Endothelial cell (in vitro differentiated cells): ENCODE data around the gene PPP1R3A. TPM values are rescaled to one million over a fixed set of nuclear protein-coding genes. Genes with fewer than 3 reads are reported as not detected.

Experiments
- DNase-seq: peaks from one replicate; pipeline ENCODE4 v3.0.0; 2021; ENCODE audit warnings: low spot score
- H3K27ac Mint-ChIP-seq: one replicate; pipeline ENCODE4 v1.8.0; 2021; ENCODE audit warnings: mixed read lengths, inconsistent platforms; ENCODE audit not compliant: unreplicated experiment
- H3K27me3 Mint-ChIP-seq: one replicate; pipeline ENCODE4 v1.8.0; 2021; ENCODE audit warnings: mild to moderate bottlenecking, moderate library complexity, mixed read lengths, inconsistent platforms; ENCODE audit not compliant: unreplicated experiment
- H3K36me3 Mint-ChIP-seq: one replicate; pipeline ENCODE4 v1.8.0; 2021; ENCODE audit warnings: mild to moderate bottlenecking, low read depth, mixed read lengths, inconsistent platforms; ENCODE audit not compliant: unreplicated experiment
- H3K4me1 Mint-ChIP-seq: one replicate; pipeline ENCODE4 v1.8.0; 2021; ENCODE audit warnings: mild to moderate bottlenecking, mixed read lengths, inconsistent platforms; ENCODE audit not compliant: unreplicated experiment
- H3K4me3 Mint-ChIP-seq: one replicate; pipeline ENCODE4 v1.8.0; 2021; ENCODE audit warnings: mild to moderate bottlenecking, mixed read lengths, inconsistent platforms; ENCODE audit not compliant: unreplicated experiment
- H3K9me3 Mint-ChIP-seq: one replicate; pipeline ENCODE4 v1.8.0; 2021; ENCODE audit warnings: mixed read lengths, inconsistent platforms; ENCODE audit not compliant: unreplicated experiment
- long read RNA-seq: library from polyadenylated mRNA; unstranded; transcript quantifications from one replicate; pipeline ENCODE4 v2.0.0, GENCODE V29; 2020; ENCODE audit not compliant: unreplicated experiment
- total RNA-seq: library from RNA; stranded (reverse); fragmentation: NEBNext Ultra II Directional; extraction: Animal tissue kit (Norgen Biotek cat#: 25700); gene quantifications from one replicate; pipeline ENCODE4 v1.2.1, GENCODE V29; 2021; ENCODE audit not compliant: unreplicated experiment
- TF ChIP-seq, protein P1 (sequence below): fragments of 200-600 bp; sonication (generic); IDR thresholded peaks from one replicate; pipeline ENCODE4 v1.5.0; 2021; ENCODE audit warnings: antibody characterized with exemption; ENCODE audit not compliant: unreplicated experiment

The PPP1R3A gene, protein sequence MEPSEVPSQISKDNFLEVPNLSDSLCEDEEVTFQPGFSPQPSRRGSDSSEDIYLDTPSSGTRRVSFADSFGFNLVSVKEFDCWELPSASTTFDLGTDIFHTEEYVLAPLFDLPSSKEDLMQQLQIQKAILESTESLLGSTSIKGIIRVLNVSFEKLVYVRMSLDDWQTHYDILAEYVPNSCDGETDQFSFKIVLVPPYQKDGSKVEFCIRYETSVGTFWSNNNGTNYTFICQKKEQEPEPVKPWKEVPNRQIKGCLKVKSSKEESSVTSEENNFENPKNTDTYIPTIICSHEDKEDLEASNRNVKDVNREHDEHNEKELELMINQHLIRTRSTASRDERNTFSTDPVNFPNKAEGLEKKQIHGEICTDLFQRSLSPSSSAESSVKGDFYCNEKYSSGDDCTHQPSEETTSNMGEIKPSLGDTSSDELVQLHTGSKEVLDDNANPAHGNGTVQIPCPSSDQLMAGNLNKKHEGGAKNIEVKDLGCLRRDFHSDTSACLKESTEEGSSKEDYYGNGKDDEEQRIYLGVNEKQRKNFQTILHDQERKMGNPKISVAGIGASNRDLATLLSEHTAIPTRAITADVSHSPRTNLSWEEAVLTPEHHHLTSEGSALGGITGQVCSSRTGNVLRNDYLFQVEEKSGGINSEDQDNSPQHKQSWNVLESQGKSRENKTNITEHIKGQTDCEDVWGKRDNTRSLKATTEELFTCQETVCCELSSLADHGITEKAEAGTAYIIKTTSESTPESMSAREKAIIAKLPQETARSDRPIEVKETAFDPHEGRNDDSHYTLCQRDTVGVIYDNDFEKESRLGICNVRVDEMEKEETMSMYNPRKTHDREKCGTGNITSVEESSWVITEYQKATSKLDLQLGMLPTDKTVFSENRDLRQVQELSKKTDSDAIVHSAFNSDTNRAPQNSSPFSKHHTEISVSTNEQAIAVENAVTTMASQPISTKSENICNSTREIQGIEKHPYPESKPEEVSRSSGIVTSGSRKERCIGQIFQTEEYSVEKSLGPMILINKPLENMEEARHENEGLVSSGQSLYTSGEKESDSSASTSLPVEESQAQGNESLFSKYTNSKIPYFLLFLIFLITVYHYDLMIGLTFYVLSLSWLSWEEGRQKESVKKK
- not detected for total RNA-seq
- long read RNA-seq: 0 reads

DNA sequence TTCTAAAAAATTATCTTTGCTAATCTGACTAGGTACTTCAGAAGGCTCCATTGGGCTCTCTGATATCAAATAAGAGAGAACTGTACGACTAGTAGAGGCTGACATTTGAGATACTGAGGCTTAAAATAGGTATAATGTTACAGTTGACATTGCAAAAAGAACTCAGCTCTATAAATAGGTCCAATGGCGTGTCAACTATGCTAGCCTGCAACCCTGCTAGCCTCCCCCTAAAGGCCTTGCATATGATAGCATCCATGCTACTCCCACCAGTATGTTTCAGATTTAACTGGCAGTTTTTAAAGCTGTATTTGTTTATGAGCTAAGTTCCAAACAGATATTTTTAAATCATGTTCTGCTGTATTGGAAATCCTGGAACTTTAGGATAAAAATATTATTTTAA is at the start of gene PPP1R3A:
Gene PPP1R3A (minus strand): TSS at position 64 of the 400 bp plus-strand sequence. CDS start 13 bp downstream, at position 51.
- no peaks in the 10 kb centered on the region for H3K9me3 Mint-ChIP-seq
- no peaks in the 10 kb centered on the region for H3K4me1 Mint-ChIP-seq
- no peak for DNase-seq
- H3K27me3 Mint-ChIP-seq: no peaks in the 10 kb centered on the region
- no peaks in the 10 kb centered on the region for H3K36me3 Mint-ChIP-seq
- no peak within 1 kb of the TSS for H3K27ac Mint-ChIP-seq
- TF ChIP-seq, protein P1, sequence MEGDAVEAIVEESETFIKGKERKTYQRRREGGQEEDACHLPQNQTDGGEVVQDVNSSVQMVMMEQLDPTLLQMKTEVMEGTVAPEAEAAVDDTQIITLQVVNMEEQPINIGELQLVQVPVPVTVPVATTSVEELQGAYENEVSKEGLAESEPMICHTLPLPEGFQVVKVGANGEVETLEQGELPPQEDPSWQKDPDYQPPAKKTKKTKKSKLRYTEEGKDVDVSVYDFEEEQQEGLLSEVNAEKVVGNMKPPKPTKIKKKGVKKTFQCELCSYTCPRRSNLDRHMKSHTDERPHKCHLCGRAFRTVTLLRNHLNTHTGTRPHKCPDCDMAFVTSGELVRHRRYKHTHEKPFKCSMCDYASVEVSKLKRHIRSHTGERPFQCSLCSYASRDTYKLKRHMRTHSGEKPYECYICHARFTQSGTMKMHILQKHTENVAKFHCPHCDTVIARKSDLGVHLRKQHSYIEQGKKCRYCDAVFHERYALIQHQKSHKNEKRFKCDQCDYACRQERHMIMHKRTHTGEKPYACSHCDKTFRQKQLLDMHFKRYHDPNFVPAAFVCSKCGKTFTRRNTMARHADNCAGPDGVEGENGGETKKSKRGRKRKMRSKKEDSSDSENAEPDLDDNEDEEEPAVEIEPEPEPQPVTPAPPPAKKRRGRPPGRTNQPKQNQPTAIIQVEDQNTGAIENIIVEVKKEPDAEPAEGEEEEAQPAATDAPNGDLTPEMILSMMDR: no peak
- no peak within 1 kb of the TSS for H3K4me3 Mint-ChIP-seq

DNA sequence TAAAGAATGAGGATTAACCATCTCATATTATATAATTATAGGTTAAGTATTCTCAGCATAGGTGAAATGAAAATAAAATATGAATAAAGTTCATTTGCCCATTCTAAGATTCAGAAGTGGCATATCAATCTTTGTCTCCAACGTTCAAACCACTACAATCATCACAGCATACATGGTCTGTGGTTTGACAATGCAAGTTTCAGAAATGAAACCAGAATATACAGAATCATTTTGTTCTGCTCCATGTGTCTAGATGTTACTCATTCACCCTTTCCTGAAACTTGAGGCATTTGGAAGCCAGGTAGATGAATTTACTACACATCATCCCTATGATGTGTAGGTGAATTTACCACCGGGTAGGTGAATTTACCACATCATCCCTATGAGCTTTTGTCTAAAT is 44.5 kb upstream of the PPP1R3A start:
- no peaks in the 10 kb centered on the region for H3K27me3 Mint-ChIP-seq
- H3K4me3 Mint-ChIP-seq: no peak overlapping the region
- H3K4me1 Mint-ChIP-seq: no peaks in the 10 kb centered on the region
- TF ChIP-seq, protein P1: no peak
- peaks cover 8% of the 10 kb centered on the region for H3K9me3 Mint-ChIP-seq
- no peaks in the 10 kb centered on the region for H3K36me3 Mint-ChIP-seq
- no peak for DNase-seq
- no peak overlapping the region for H3K27ac Mint-ChIP-seq

GRCh38 chr7:113959910-113960309 is 41.1 kb upstream of the PPP1R3A start:
- no peak for DNase-seq
- peaks cover 8% of the 10 kb centered on the region for H3K9me3 Mint-ChIP-seq
- H3K4me3 Mint-ChIP-seq: no peak overlapping the region
- no peaks in the 10 kb centered on the region for H3K4me1 Mint-ChIP-seq
- TF ChIP-seq, protein P1: no peak
- H3K36me3 Mint-ChIP-seq: no peaks in the 10 kb centered on the region
- no peaks in the 10 kb centered on the region for H3K27me3 Mint-ChIP-seq
- no peak overlapping the region for H3K27ac Mint-ChIP-seq

- DNase-seq: no peak
- Mint-ChIP-seq H3K27ac (no peak overlapping the region), H3K36me3 (no peaks in the 10 kb centered on the region), H3K9me3 (peaks cover 8% of the 10 kb centered on the region), H3K4me1 (no peaks in the 10 kb centered on the region), H3K27me3 (peaks cover 1% of the 10 kb centered on the region), H3K4me3 (no peak overlapping the region)
- TF ChIP-seq, protein P1: no peak
Measured at GRCh38 chr7:113955157-113955556, 36.3 kb upstream of the PPP1R3A start.
